ENCODE results near the gene RLN3. TPM values are rescaled to one million over a fixed set of nuclear protein-coding genes. Genes with fewer than 3 reads are reported as not detected.
A peak's percentile ranks its signal among the peaks of the same experiment; 100 is the strongest.

RLN3 gene
- total RNA-seq, 5 donors from 2014 or later (not counting 1 experiment from before 2014, with no cell fraction given) = not detected

DNA sequence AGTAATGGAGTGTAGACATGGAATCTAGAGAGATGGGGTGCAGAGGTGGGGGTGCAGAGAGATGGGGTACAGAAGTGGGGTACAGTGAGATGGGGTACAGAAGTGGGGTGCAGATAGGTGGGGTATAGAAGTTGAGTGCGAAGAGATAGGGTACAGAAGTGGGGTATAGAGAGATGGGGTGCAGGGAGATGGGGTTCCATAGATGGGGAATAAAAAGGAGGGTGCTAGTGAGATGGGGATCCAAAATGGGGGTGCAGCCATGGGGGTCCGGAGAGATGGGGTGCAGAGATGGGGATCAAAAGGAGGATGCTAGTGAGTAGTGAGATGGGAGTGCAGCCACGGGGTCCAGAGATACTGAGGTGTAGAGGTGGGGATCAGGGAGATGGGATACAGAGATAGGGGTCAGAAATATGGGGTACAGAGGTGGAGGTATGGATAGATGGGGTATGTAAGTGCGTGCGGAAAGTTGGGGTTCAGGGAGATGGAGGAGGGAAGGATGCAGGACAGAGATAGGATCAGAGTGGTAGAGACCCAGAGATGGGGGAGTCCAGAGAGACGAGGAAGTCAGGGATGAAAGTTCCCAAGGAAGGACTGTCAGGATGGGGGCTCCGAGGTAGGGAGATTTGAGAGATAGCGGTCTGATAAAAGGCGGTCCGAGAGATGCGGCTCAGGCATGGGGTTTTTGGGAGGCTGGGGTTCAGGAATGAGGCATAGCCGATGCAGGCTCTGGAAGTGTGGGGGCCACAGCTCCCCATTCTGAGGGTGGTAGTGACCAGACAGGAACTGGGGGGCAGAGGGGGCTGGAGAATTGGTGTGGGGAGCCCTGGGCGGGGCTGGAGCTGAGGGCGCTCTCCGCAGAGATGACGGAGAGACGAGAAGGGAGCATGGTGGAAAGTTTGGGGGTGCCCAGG, 30.5 kb downstream of the RLN3 start:
- Mint-ChIP-seq H3K27me3 (peaks cover 19 to 33% of the 10 kb centered on the region in 2 donors), H3K4me3 (peak overlapping the region; percentile 57 to 75 (median 65)), H3K36me3 (no peaks in the 10 kb centered on the region), H3K9me3 (no peaks in the 10 kb centered on the region), H3K27ac (peak overlapping the region in 1 of 2 donors; percentile 38), H3K4me1 (peaks cover 14 to 32% (median 23%) of the 10 kb centered on the region in 3 donors)
- ChIA-PET CTCF (interaction anchor here (0.6 to 1.7 kb wide), 10 partner anchors 10 to 126 kb away, joined by 3 to 6 read pairs (median 3); partner anchors contain the start of gene ASF1B (in 1 of the 2)), POLR2A (interaction anchor here in 1 of 2 donors (0.5 to 0.6 kb wide), 2 partner anchors 9 to 327 kb away, joined by 4 to 10 read pairs; no protein-coding TSS in a partner anchor)
- Histone ChIP-seq H3K36me3 (ENCODE audit: control insufficient read depth in 2 of 2, extremely low read depth in 1 of 2, insufficient read depth in 1 of 2, low read length in 1 of 2) (peaks cover 0 to under 1% of the 10 kb centered on the region in 2 donors), H3K4me1 (ENCODE audit: control insufficient read depth in 1 of 2, extremely low read depth in 1 of 2, insufficient read depth in 2 of 2, low read length in 2 of 2) (peaks cover 3 to 24% of the 10 kb centered on the region in 2 experiments), H3K9me3 (no peaks in the 10 kb centered on the region), H3K27ac (ENCODE audit: low read length) (no peak overlapping the region), H3K27me3 (replicated peaks in 1 of 2; ENCODE audit: control insufficient read depth in 2 of 2, extremely low read depth in 1 of 2, insufficient read depth in 2 of 2, low read length in 1 of 2) (peaks cover 4 to 61% of the 10 kb centered on the region in 2 experiments), H3K4me3 (ENCODE audit: control insufficient read depth in 1 of 2, extremely low read depth in 1 of 2, low read length in 1 of 2) (no peak overlapping the region)
- ATAC-seq (replicated peaks in 1 of 4) (no peak), DNase-seq (no peak)
- WGBS (ENCODE audit: insufficient coverage) = 26% methylated on average over 16 of the region's 17 CpGs

DNA sequence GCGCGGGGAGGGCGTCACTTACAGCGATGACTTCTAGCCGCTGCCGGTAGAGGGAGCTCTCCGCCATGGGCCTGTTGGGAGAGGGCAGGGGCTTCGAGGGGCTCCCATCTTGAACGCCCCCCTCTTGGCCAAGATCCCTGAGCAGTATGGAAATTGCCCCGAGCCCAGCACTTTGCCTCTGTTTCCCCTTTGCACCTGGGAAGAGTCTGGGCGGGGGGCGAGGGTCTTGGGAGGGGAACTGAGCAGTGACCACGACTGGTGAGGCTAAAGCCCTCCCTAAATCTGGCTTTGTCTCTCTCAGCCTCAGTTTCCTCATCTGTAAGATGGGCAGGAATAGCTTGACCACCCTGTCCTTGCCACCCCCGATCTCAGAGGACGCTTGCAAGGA, 31.1 kb downstream of the RLN3 start:
- Histone ChIP-seq H3K36me3 (ENCODE audit: control insufficient read depth in 2 of 2, extremely low read depth in 1 of 2, insufficient read depth in 1 of 2, low read length in 1 of 2) (no peaks in the 10 kb centered on the region), H3K9me3 (no peaks in the 10 kb centered on the region), H3K27me3 (replicated peaks in 1 of 2; ENCODE audit: control insufficient read depth in 2 of 2, extremely low read depth in 1 of 2, insufficient read depth in 2 of 2, low read length in 1 of 2) (peaks cover 4 to 61% of the 10 kb centered on the region in 2 experiments), H3K4me1 (ENCODE audit: control insufficient read depth in 1 of 2, extremely low read depth in 1 of 2, insufficient read depth in 2 of 2, low read length in 2 of 2) (peaks cover 3 to 24% of the 10 kb centered on the region in 2 experiments), H3K4me3 (ENCODE audit: control insufficient read depth in 1 of 2, extremely low read depth in 1 of 2, low read length in 1 of 2) (no peak overlapping the region), H3K27ac (ENCODE audit: low read length) (no peak overlapping the region)
- ChIA-PET POLR2A (interaction anchor here in 1 of 2 donors (0.5 kb wide), 1 partner anchor 10 kb away, joined by 10 read pairs; no protein-coding TSS in a partner anchor), CTCF (interaction anchor here (0.6 to 1.7 kb wide), 11 partner anchors 10 to 125 kb away, joined by 3 to 6 read pairs (median 3); partner anchors contain the start of gene ASF1B (in 1 of the 2))
- H3K36me3 Mint-ChIP-seq = no peaks in the 10 kb centered on the region
- H3K9me3 Mint-ChIP-seq = no peaks in the 10 kb centered on the region
- WGBS (ENCODE audit: insufficient coverage) = 0% methylated on average over 9 of the region's 15 CpGs
- peak in 26 of 35 experiments; percentile 5 to 72 (median 45) for DNase-seq
- H3K27ac Mint-ChIP-seq = no peak overlapping the region
- H3K4me3 Mint-ChIP-seq = peak overlapping the region; percentile 21 to 75 (median 37)
- peak in 1 of 4 experiments; percentile 61 for ATAC-seq (replicated peaks in 1 of 4)
- peaks cover 14 to 28% (median 23%) of the 10 kb centered on the region in 3 donors for H3K4me1 Mint-ChIP-seq
- peaks cover 19 to 33% of the 10 kb centered on the region in 2 donors for H3K27me3 Mint-ChIP-seq

DNA sequence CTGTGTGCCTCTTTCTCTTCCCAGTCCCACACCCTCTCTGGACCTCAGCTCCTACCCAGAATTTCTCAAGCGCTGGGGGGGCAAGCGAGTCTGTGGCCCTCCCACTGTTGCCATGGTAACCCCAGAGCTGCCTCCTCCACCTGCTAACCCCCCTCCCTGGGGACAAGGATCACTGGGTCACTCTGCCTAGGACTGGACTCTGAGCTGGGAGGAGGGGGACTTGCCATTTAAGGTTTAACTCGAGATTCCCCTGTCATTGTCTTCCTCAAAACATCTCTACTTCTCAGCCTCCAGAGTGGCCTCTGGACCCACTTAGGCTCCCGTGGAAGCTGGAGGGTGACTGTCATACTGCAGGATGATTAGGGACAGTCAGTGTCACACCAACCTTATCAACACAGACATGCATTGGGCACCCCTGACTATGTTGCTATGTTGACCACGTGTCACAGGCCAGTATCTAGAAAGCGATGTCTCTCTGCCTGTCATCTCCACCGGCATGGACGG, 31.8 kb downstream of the RLN3 start:
- CTCF ChIA-PET = interaction anchor here (1.0 to 1.7 kb wide), 6 partner anchors 10 to 77 kb away, joined by 3 to 6 read pairs (median 4); partner anchors contain the start of gene ASF1B (in 1 of the 2)
- ATAC-seq (replicated peaks in 1 of 4) (no peak), DNase-seq (no peak)
- Histone ChIP-seq H3K9me3 (no peaks in the 10 kb centered on the region), H3K27me3 (replicated peaks in 1 of 2; ENCODE audit: control insufficient read depth in 2 of 2, extremely low read depth in 1 of 2, insufficient read depth in 2 of 2, low read length in 1 of 2) (peaks cover 4 to 61% of the 10 kb centered on the region in 2 experiments), H3K36me3 (ENCODE audit: control insufficient read depth in 2 of 2, extremely low read depth in 1 of 2, insufficient read depth in 1 of 2, low read length in 1 of 2) (no peaks in the 10 kb centered on the region), H3K4me3 (ENCODE audit: control insufficient read depth in 1 of 2, extremely low read depth in 1 of 2, low read length in 1 of 2) (no peak overlapping the region), H3K4me1 (ENCODE audit: control insufficient read depth in 1 of 2, extremely low read depth in 1 of 2, insufficient read depth in 2 of 2, low read length in 2 of 2) (peaks cover 3 to 24% of the 10 kb centered on the region in 2 experiments), H3K27ac (ENCODE audit: low read length) (no peak overlapping the region)
- H3K4me3 Mint-ChIP-seq = peak overlapping the region in 1 of 3 donors; percentile 35
- peaks cover 19 to 33% of the 10 kb centered on the region in 2 donors for H3K27me3 Mint-ChIP-seq
- H3K27ac Mint-ChIP-seq = no peak overlapping the region
- H3K4me1 Mint-ChIP-seq = peaks cover 14 to 24% (median 23%) of the 10 kb centered on the region in 3 donors
- H3K36me3 Mint-ChIP-seq = no peaks in the 10 kb centered on the region
- 65% methylated on average over 5 of the region's 8 CpGs for WGBS (ENCODE audit: insufficient coverage)
- no peaks in the 10 kb centered on the region for H3K9me3 Mint-ChIP-seq
- POLR2A ChIA-PET = interaction anchor here in 1 of 2 donors (0.6 kb wide), 1 partner anchor 12 kb away, joined by 4 read pairs; no protein-coding TSS in a partner anchor

DNA sequence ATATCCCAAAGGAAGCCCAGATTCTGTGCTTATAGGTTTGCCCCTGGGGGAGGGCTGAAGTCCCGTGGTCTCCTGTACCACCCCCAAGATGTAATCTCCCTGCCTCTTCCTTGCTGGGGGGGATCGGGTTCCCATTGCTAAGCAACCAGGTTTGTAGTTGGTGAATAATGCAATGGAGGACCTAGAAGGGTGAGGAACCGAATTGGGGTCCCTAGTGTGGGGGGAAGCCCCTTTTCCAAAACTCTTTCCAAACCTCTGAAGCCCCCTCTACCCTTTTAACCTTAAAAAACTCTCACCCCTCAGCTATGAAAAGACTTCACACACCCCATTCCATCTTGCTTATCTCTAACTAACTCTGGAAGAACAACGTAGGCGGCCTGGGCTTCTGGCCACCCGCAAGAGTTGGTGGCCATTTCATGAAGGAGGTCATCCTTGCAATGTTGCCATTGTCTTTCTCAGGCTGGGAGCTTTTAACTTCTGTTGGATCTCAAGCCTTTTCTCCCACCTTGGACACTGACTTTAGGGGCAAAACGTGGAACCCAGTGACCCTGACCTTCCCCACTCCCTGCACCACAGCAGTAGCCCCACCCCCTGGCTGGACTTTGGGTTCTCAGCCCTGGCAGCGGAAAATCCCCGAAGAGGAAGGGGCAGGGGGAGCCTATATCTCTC, 33.3 kb downstream of the RLN3 start:
- Mint-ChIP-seq H3K36me3 (no peaks in the 10 kb centered on the region), H3K4me1 (peaks cover 14 to 23% (median 16%) of the 10 kb centered on the region in 3 donors), H3K27ac (no peak overlapping the region), H3K9me3 (no peaks in the 10 kb centered on the region), H3K27me3 (peaks cover 19 to 33% of the 10 kb centered on the region in 2 donors), H3K4me3 (no peak overlapping the region)
- Histone ChIP-seq H3K27me3 (replicated peaks in 1 of 2; ENCODE audit: control insufficient read depth in 2 of 2, extremely low read depth in 1 of 2, insufficient read depth in 2 of 2, low read length in 1 of 2) (peaks cover 4 to 60% of the 10 kb centered on the region in 2 experiments), H3K36me3 (ENCODE audit: control insufficient read depth in 2 of 2, extremely low read depth in 1 of 2, insufficient read depth in 1 of 2, low read length in 1 of 2) (no peaks in the 10 kb centered on the region), H3K27ac (ENCODE audit: low read length) (no peak overlapping the region), H3K9me3 (no peaks in the 10 kb centered on the region), H3K4me1 (ENCODE audit: control insufficient read depth in 1 of 2, extremely low read depth in 1 of 2, insufficient read depth in 2 of 2, low read length in 2 of 2) (peaks cover 3 to 24% of the 10 kb centered on the region in 2 experiments), H3K4me3 (ENCODE audit: control insufficient read depth in 1 of 2, extremely low read depth in 1 of 2, low read length in 1 of 2) (no peak overlapping the region)
- WGBS (ENCODE audit: insufficient coverage) = 40% methylated on average over 1 of the region's 9 CpGs
- CTCF ChIA-PET = interaction anchor here (0.6 kb wide), 4 partner anchors 17 to 173 kb away, joined by 4 to 6 read pairs (median 4); no protein-coding TSS in a partner anchor
- POLR2A ChIA-PET = interaction anchor here in 1 of 2 donors (0.5 kb wide), 1 partner anchor 16 kb away, joined by 7 read pairs; no protein-coding TSS in a partner anchor
- no peak for ATAC-seq (replicated peaks in 1 of 4)
- DNase-seq = no peak

DNA sequence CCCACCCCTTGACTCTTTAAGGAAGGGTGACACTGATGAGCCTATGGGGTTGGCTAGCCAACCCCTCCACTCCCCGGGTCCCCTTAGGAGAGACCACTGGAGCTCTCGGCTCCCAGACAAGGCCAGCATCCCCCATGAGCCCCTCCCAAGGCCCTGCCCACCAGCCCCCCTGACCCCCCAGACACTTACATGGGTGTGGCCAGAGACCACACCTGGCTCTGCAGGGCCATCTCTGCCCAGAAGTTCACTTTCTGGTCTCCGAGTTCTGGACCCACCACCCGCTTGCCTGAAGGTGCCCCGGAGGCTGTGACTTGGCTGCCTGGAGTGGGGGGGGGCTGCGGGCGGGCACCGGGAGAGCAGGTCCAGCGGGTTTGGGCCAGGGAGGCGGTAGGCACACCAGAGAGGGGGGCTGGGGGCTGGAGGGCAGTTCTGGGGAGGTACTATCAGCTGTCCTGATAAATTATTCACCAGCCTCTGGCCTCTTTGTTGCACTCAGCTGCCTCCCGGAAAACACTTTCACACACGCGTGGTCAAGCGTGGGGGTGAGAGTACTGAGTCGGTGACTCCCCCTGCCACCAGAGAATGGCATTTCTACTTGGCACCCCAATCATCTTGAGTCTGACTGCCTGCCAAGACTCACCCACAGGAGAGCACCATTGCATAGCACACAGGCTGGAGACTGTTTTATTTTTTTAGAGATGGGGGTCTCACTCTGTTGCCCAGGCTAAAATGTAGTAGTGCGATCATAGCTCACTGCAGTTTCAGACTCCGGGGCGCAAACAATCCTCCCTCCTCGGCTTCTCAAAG, 34.0 kb downstream of the RLN3 start, which contains the start of gene PALM3:
Gene PALM3, minus strand, starts transcription at position 326 of the 807 bp plus-strand sequence. Its CDS starts 96 bp downstream, at position 230.
- Mint-ChIP-seq H3K36me3 (no peaks in the 10 kb centered on the region), H3K27ac (no peak within 1 kb of the TSS), H3K4me3 (no peak within 1 kb of the TSS), H3K27me3 (peaks cover 19 to 33% of the 10 kb centered on the region in 2 donors), H3K9me3 (no peaks in the 10 kb centered on the region), H3K4me1 (peaks cover 14 to 21% (median 16%) of the 10 kb centered on the region in 3 donors)
- Histone ChIP-seq H3K4me1 (ENCODE audit: control insufficient read depth in 1 of 2, extremely low read depth in 1 of 2, insufficient read depth in 2 of 2, low read length in 2 of 2) (peaks cover 3 to 24% of the 10 kb centered on the region in 2 experiments), H3K36me3 (ENCODE audit: control insufficient read depth in 2 of 2, extremely low read depth in 1 of 2, insufficient read depth in 1 of 2, low read length in 1 of 2) (no peaks in the 10 kb centered on the region), H3K27ac (ENCODE audit: low read length) (no peak within 1 kb of the TSS), H3K9me3 (no peaks in the 10 kb centered on the region), H3K4me3 (ENCODE audit: control insufficient read depth in 1 of 2, extremely low read depth in 1 of 2, low read length in 1 of 2) (no peak within 1 kb of the TSS), H3K27me3 (replicated peaks in 1 of 2; ENCODE audit: control insufficient read depth in 2 of 2, extremely low read depth in 1 of 2, insufficient read depth in 2 of 2, low read length in 1 of 2) (peaks cover 4 to 56% of the 10 kb centered on the region in 2 experiments)
- no peak for ATAC-seq (replicated peaks in 1 of 4)
- POLR2A ChIA-PET = no interaction called here
- WGBS (ENCODE audit: insufficient coverage) = 88% methylated on average over 11 of the region's 19 CpGs
- CTCF ChIA-PET = interaction anchor here (0.5 kb wide), 2 partner anchors 15 to 91 kb away, joined by 6 to 9 read pairs; no protein-coding TSS in a partner anchor
- DNase-seq = no peak
